Keratinocyte (primary cell): ENCODE measurements around the gene RNF150. TPM values are rescaled to one million over a fixed set of nuclear protein-coding genes. Genes with fewer than 3 reads are reported as not detected.

Experiments
- DNase-seq: peaks from one replicate; pipeline ENCODE4 v3.0.0-alpha.2; 2011; ENCODE audit warnings: low read depth, missing footprints, low spot score
- FAIRE-seq: peaks from 2 replicates; lab custom pipeline; 2011; peaks lifted over from hg19 to GRCh38; lab: Jason Lieb, UNC
- H2AFZ ChIP-seq: 2 replicates; pipeline ENCODE4 v1.6.0; 2012; ENCODE audit warnings: low read length, control low read depth, inconsistent platforms; ENCODE audit not compliant: control insufficient read depth
- H3K27ac ChIP-seq: 2 replicates; pipeline ENCODE4 v1.5.1; 2011; ENCODE audit warnings: low read length; ENCODE audit not compliant: control insufficient read depth, insufficient read depth
- H3K27me3 ChIP-seq: 3 replicates; pipeline ENCODE4 v1.6.0; 2011; ENCODE audit warnings: low read length; ENCODE audit not compliant: control insufficient read depth, insufficient read depth; ENCODE audit errors: extremely low read depth
- H3K36me3 ChIP-seq, 2 experiments: 2 replicates in 1 of 2; 3 replicates in 1 of 2; pipeline ENCODE4 v1.5.1; 2011; ENCODE audit warnings: low read length in 2 of 2, mild to moderate bottlenecking in 1 of 2; ENCODE audit not compliant: control insufficient read depth in 2 of 2, insufficient read depth in 2 of 2; ENCODE audit errors: extremely low read depth in 1 of 2
- H3K4me1 ChIP-seq: 3 replicates; pipeline ENCODE4 v1.5.1; 2011; ENCODE audit warnings: low read length; ENCODE audit not compliant: control insufficient read depth, insufficient read depth; ENCODE audit errors: extremely low read depth
- H3K4me2 ChIP-seq: 3 replicates; pipeline ENCODE4 v1.6.0; 2011; ENCODE audit warnings: low read depth, low read length; ENCODE audit not compliant: control insufficient read depth, insufficient read depth; ENCODE audit errors: extremely low read depth
- H3K4me3 ChIP-seq, 3 experiments: fragments of 200-600 bp in 1 of 3; sonication (generic) in 1 of 3; 2 replicates in 2 of 3; 3 replicates in 1 of 3; pipeline ENCODE4 v1.5.1; 2011 to 2016; ENCODE audit warnings: low read length in 3 of 3, mild to moderate bottlenecking in 3 of 3, control low read depth in 2 of 3, inconsistent platforms in 1 of 3, low read depth in 1 of 3, mixed read lengths in 1 of 3, mixed run types in 1 of 3, moderate library complexity in 1 of 3; ENCODE audit not compliant: control insufficient read depth in 2 of 3, insufficient read depth in 2 of 3; ENCODE audit errors: extremely low read depth in 1 of 3
- H3K79me2 ChIP-seq: 2 replicates; pipeline ENCODE4 v1.6.0; 2012; ENCODE audit warnings: low read length; ENCODE audit not compliant: control insufficient read depth, insufficient read depth
- H3K9ac ChIP-seq: 3 replicates; pipeline ENCODE4 v1.6.0; 2011; ENCODE audit warnings: low read length; ENCODE audit not compliant: control insufficient read depth, insufficient read depth; ENCODE audit errors: extremely low read depth
- H3K9me1 ChIP-seq: 3 replicates; pipeline ENCODE4 v1.6.0; 2011; ENCODE audit warnings: low read length; ENCODE audit not compliant: control insufficient read depth, insufficient read depth; ENCODE audit errors: extremely low read depth
- H3K9me3 ChIP-seq: 2 replicates; pipeline ENCODE4 v1.5.1; 2012; ENCODE audit warnings: low read depth, low read length; ENCODE audit not compliant: control insufficient read depth
- H4K20me1 ChIP-seq: 3 replicates; pipeline ENCODE4 v1.6.0; 2011; ENCODE audit warnings: low read length; ENCODE audit not compliant: control insufficient read depth, insufficient read depth; ENCODE audit errors: extremely low read depth
- EZH2 ChIP-seq: IDR thresholded peaks from one replicate; pipeline ENCODE4 v1.6.1; 2012; ENCODE audit warnings: inconsistent platforms, mild to moderate bottlenecking, low read length, moderate library complexity
- dilution Hi-C: fragments of 300-500 bp; cut with MboI; formaldehyde crosslinking; loops from one replicate; pipeline ENCODE4 v1.7.0; 2020; ENCODE audit warnings: low sequenced_read_pairs; ENCODE audit not compliant: extremely low pct_ligation_motif_present
- polyA plus RNA-seq, 5 experiments: library from polyadenylated mRNA; depleted of rRNA in 3 of 5; stranded (reverse) in 3 of 5; stranded (forward) in 1 of 5; unstranded in 1 of 5; fragments of >200 nt; gene quantifications; 1 replicate in 1 of 5; 2 replicates in 3 of 5; 3 replicates in 1 of 5; pipeline versions ENCODE4 v1.2.1 to v1.2.3, GENCODE V29; 2011 to 2012; ENCODE audit warnings: missing spikeins in 2 of 5, low read depth in 1 of 5, low replicate concordance in 1 of 5
- TF ChIP-seq, protein P1 (sequence below), 3 experiments: IDR thresholded peaks in 1 of 3; conservative IDR thresholded peaks in 1 of 3; optimal IDR thresholded peaks in 1 of 3; 2 replicates in 2 of 3; 3 replicates in 1 of 3; pipeline versions ENCODE3 to v1.5.1; 2011; ENCODE audit warnings: low read length in 3 of 3, mild to moderate bottlenecking in 3 of 3, moderate library complexity in 2 of 3, control low read depth in 1 of 3, inconsistent platforms in 1 of 3; ENCODE audit not compliant: insufficient read depth in 2 of 3; ENCODE audit errors: extremely low read depth in 1 of 3

The RNF150 gene
- polyA plus RNA-seq, 1 donor (not counting 4 experiments of a cell fraction or from before 2014, with no cell fraction given): 0.18 TPM

DNA sequence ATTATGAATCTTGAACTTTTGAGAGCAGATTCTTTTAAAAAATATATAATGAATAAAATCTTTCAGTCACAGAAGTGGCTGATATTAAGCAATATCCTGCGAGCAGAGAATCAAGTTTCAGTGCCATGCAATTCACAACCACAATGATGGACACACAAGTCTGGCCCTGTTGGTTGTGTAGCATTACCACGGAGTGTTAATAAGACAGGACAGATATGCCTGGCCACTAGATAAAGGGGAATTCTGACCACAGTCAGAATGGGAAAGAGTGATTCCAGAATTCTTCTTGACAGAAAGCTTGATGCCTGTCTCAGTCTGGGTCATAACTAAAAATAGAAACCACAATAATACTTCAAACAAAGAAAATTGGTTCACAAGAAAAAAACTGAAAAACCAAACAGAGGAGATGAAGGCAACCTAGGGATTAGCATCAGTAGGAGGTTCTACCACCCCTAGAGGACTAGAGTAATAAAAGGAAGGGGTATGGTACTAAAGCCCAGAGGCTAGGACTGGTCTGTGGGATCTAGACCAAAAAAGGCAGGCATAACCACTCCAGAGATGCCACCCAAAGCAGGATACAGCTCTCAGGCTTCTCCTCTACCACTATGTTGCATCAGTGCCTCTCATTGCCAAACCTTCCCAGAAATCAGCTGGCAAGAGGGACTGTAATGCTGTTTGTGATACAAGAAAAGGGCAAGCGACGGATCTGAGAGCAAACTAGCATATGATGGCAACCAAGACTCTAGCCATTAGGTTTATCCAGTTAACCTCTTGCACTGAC lies 59.0 kb downstream of the RNF150 start:
- H2AFZ ChIP-seq: no peak overlapping the region
- no peaks in the 10 kb centered on the region for H3K27me3 ChIP-seq
- H3K79me2 ChIP-seq: no peaks in the 10 kb centered on the region
- dilution Hi-C loops: no loop called here
- no peak overlapping the region for H3K4me3 ChIP-seq
- no peak overlapping the region for H3K27ac ChIP-seq
- H3K9me1 ChIP-seq: no peaks in the 10 kb centered on the region
- H3K36me3 ChIP-seq: no peaks in the 10 kb centered on the region
- DNase-seq (no peak), FAIRE-seq (no peak)
- TF ChIP-seq, protein P1, sequence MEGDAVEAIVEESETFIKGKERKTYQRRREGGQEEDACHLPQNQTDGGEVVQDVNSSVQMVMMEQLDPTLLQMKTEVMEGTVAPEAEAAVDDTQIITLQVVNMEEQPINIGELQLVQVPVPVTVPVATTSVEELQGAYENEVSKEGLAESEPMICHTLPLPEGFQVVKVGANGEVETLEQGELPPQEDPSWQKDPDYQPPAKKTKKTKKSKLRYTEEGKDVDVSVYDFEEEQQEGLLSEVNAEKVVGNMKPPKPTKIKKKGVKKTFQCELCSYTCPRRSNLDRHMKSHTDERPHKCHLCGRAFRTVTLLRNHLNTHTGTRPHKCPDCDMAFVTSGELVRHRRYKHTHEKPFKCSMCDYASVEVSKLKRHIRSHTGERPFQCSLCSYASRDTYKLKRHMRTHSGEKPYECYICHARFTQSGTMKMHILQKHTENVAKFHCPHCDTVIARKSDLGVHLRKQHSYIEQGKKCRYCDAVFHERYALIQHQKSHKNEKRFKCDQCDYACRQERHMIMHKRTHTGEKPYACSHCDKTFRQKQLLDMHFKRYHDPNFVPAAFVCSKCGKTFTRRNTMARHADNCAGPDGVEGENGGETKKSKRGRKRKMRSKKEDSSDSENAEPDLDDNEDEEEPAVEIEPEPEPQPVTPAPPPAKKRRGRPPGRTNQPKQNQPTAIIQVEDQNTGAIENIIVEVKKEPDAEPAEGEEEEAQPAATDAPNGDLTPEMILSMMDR (optimal IDR thresholded peaks at IDR 0.05 in 1 of 3, IDR thresholded peaks at IDR 0.05 in 1 of 3, conservative IDR thresholded peaks at IDR 0.05 in 1 of 3; ENCODE audit: extremely low read depth in 1 of 3, insufficient read depth in 2 of 3, low read length in 3 of 3): no peak
- no peak for TF ChIP-seq EZH2
- no peak overlapping the region for H3K4me2 ChIP-seq
- no peaks in the 10 kb centered on the region for H3K9me3 ChIP-seq
- H4K20me1 ChIP-seq: no peaks in the 10 kb centered on the region
- H3K4me1 ChIP-seq: no peaks in the 10 kb centered on the region
- H3K9ac ChIP-seq: no peak overlapping the region

DNA sequence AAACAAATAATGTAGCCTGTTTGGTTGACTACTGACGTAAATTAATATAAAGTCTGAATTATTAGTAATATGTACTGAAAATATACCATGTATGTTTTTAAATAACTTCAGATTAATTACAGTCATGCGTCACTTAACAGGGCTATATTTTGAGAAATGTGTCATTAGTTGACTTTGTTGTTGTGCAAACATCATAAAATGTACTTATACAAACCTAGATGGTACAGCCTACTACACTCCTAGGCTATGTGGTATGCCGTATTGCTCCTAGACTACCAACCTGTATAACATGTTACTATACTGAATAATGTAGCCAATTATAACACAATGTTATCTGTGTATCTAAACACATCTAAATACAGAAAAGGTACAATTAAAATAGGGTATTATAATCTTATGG lies 66.6 kb downstream of the RNF150 start:
- H3K27me3 ChIP-seq: no peaks in the 10 kb centered on the region
- no peak overlapping the region for H3K4me3 ChIP-seq
- no peaks in the 10 kb centered on the region for H3K4me1 ChIP-seq
- dilution Hi-C loops: no loop called here
- H3K79me2 ChIP-seq: no peaks in the 10 kb centered on the region
- H4K20me1 ChIP-seq: no peaks in the 10 kb centered on the region
- no peak for TF ChIP-seq EZH2
- TF ChIP-seq, protein P1 (optimal IDR thresholded peaks at IDR 0.05 in 1 of 3, IDR thresholded peaks at IDR 0.05 in 1 of 3, conservative IDR thresholded peaks at IDR 0.05 in 1 of 3; ENCODE audit: extremely low read depth in 1 of 3, insufficient read depth in 2 of 3, low read length in 3 of 3): no peak
- H3K9me3 ChIP-seq: no peaks in the 10 kb centered on the region
- no peak for FAIRE-seq
- H3K9ac ChIP-seq: no peak overlapping the region
- H3K9me1 ChIP-seq: no peaks in the 10 kb centered on the region
- H3K27ac ChIP-seq: no peak overlapping the region
- H2AFZ ChIP-seq: no peak overlapping the region
- H3K36me3 ChIP-seq: no peaks in the 10 kb centered on the region
- no peak overlapping the region for H3K4me2 ChIP-seq
- DNase-seq: no peak
